ENCODE data around the gene BTBD7. TPM values are rescaled to one million over a fixed set of nuclear protein-coding genes. Genes with fewer than 3 reads are reported as not detected.

Gene BTBD7
- total RNA-seq, 4 donors from 2014 or later = 10.0 to 16.9 (median 12.1) TPM

DNA sequence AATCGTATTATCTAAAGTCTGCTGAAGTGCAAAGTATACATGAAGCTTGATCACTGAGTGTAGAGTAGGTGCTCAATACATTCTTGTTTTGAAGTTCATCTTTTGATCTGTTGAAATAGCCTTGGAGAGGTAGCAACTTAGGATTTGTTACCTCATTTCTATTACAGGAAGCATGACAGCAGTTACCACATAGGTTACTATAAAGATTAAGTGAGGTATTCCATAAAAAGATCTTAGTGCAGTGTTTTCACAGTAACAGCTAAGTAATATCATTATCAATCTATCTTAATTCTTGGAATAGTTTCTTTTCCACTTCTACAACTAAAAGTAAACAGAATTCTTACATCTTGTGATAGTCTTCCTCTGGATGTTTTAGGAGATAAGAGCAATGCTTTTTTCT is 50.9 kb downstream of the BTBD7 start:
- peak in 1 of 2 donors; percentile 46 for ATAC-seq
- in situ Hi-C loops (cut with MboI; ENCODE audit: low sequenced_read_pairs in 4 of 4) = no loop called here
- TF ChIP-seq, protein P1, sequence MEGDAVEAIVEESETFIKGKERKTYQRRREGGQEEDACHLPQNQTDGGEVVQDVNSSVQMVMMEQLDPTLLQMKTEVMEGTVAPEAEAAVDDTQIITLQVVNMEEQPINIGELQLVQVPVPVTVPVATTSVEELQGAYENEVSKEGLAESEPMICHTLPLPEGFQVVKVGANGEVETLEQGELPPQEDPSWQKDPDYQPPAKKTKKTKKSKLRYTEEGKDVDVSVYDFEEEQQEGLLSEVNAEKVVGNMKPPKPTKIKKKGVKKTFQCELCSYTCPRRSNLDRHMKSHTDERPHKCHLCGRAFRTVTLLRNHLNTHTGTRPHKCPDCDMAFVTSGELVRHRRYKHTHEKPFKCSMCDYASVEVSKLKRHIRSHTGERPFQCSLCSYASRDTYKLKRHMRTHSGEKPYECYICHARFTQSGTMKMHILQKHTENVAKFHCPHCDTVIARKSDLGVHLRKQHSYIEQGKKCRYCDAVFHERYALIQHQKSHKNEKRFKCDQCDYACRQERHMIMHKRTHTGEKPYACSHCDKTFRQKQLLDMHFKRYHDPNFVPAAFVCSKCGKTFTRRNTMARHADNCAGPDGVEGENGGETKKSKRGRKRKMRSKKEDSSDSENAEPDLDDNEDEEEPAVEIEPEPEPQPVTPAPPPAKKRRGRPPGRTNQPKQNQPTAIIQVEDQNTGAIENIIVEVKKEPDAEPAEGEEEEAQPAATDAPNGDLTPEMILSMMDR (IDR thresholded peaks at IDR 0.05 in 4 of 5, conservative IDR thresholded peaks at IDR 0.05 in 1 of 5) = no peak
- no peak for TF ChIP-seq POLR2A (IDR thresholded peaks at IDR 0.05)
- intact Hi-C loops (cut with DNase I; ENCODE audit: low total_unique reads) = no loop called here
- Histone ChIP-seq H3K27ac (no peak overlapping the region), H3K36me3 (peaks cover 0 to 4% of the 10 kb centered on the region in 2 donors), H3K27me3 (no peaks in the 10 kb centered on the region), H3K4me3 (no peak overlapping the region), H3K4me1 (peaks cover 15 to 21% of the 10 kb centered on the region in 2 donors), H3K9me3 (no peaks in the 10 kb centered on the region)
- DNase-seq = no peak

DNA sequence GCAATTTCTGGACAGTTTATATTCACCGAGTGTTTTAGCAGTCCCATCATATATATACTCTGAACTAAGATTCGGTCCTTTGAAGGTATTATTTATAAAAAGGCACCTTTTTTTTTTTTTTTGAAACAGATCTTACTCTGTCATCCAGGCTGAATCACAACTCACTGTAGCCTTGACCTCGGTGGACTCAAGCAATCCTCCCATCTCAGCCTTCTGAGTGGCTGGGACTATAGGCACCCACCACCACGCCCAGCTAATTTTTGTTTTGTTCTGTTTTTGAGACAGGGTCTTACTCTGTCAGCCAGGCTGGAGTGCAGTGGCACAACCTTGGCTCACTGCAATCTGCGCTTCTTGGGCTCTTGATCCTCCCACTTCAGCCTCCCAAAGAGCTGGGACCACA is 52.1 kb downstream of the BTBD7 start:
- in situ Hi-C loops (cut with MboI; ENCODE audit: low sequenced_read_pairs in 4 of 4) (no loop called here), intact Hi-C loops (cut with DNase I; ENCODE audit: low total_unique reads) (no loop called here)
- H3K4me3 ChIP-seq = no peak overlapping the region
- peaks cover 13 to 18% of the 10 kb centered on the region in 2 donors for H3K4me1 ChIP-seq
- DNase-seq (no peak), ATAC-seq (no peak)
- H3K9me3 ChIP-seq = no peaks in the 10 kb centered on the region
- peaks cover 0 to 4% of the 10 kb centered on the region in 2 donors for H3K36me3 ChIP-seq
- no peaks in the 10 kb centered on the region for H3K27me3 ChIP-seq
- no peak overlapping the region for H3K27ac ChIP-seq
- TF ChIP-seq POLR2A (IDR thresholded peaks at IDR 0.05) = no peak
- TF ChIP-seq, protein P1 (IDR thresholded peaks at IDR 0.05 in 4 of 5, conservative IDR thresholded peaks at IDR 0.05 in 1 of 5) = no peak

DNA sequence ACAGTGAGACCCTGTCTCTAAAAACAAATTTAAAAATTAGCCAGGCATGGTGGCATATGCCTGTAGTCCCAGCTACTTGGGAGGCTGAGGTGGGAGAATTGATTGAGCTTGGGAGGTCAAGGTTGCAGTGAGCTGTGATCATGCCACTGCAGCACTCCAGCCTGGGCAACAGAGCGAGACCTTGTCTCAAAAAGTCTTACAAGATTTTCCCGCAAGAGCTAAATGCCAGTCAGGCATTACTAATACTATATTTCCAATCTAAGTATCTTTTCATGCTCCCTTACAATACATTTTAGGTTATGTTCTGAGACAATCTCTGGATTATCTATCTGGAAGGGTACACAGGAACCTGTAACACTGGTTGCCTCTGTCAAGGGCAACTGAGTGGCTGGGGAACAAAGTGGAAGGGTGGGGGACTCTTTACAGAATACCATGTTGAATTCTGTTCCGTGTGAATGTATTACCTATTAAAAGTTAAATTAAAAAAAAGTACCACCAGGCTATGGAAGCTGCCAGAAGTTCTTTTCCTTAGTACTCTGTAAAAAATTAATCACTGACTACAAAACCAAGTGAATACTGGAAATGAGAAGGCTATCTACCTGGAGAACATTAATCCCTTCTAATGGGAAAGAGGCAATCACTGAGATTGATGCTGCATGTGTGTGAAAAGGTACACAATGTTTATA is 56.7 kb downstream of the BTBD7 start:
- TF ChIP-seq, protein P1 (IDR thresholded peaks at IDR 0.05 in 4 of 5, conservative IDR thresholded peaks at IDR 0.05 in 1 of 5) = no peak
- TF ChIP-seq POLR2A (IDR thresholded peaks at IDR 0.05) = no peak
- intact Hi-C loops (cut with DNase I; ENCODE audit: low total_unique reads) = no loop called here
- Histone ChIP-seq H3K27ac (no peak overlapping the region), H3K9me3 (no peaks in the 10 kb centered on the region), H3K4me1 (peaks cover 0 to 2% of the 10 kb centered on the region in 2 donors), H3K4me3 (no peak overlapping the region), H3K27me3 (no peaks in the 10 kb centered on the region), H3K36me3 (peaks cover 0 to 4% of the 10 kb centered on the region in 2 donors)
- in situ Hi-C loops (cut with MboI; ENCODE audit: low sequenced_read_pairs in 4 of 4) = no loop called here
- ATAC-seq (no peak), DNase-seq (no peak)

DNA sequence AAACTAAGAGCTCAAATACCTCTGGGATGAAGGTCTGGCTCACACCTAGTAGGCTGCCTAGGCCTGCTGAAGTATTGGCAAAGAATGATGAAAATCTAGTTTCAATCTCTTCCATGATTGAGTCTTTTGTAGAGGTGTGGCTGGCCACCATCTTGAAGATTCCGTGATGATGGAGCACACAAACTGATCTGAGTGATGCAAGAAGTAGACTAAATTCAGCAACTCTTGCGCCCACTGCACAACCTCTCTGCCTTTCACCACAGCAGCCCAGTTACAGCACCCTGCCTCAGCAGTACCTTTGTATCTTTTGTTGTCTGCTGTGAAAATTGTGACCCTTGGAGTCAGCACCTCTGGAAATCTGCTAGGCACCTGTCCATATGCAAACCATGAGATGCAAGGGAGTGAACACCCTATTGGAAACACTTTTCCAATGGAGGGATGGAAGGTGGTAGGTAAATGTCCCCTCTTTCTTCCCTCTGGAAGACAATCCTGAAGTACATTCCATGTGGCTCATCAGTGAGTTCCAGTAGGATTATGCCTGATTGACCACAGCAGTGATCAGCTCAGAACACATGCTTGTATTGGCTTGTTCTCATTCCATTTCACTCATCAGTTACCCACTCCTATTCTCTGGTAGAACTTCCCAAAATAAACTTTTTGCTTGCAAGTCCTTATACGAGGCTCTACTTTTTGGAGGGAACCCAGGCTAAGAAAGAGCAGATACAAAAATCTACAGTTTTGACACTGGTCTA is 58.6 kb downstream of the BTBD7 start:
- ATAC-seq (no peak), DNase-seq (no peak)
- peaks cover 5 to 8% of the 10 kb centered on the region in 2 donors for H3K4me1 ChIP-seq
- H3K4me3 ChIP-seq = no peak overlapping the region
- no peak overlapping the region for H3K27ac ChIP-seq
- H3K27me3 ChIP-seq = no peaks in the 10 kb centered on the region
- in situ Hi-C loops (cut with MboI; ENCODE audit: low sequenced_read_pairs in 4 of 4) (no loop called here), intact Hi-C loops (cut with DNase I; ENCODE audit: low total_unique reads) (no loop called here)
- no peaks in the 10 kb centered on the region for H3K9me3 ChIP-seq
- peaks cover 0 to 4% of the 10 kb centered on the region in 2 donors for H3K36me3 ChIP-seq
- no peak for TF ChIP-seq POLR2A (IDR thresholded peaks at IDR 0.05)
- TF ChIP-seq, protein P1 (IDR thresholded peaks at IDR 0.05 in 4 of 5, conservative IDR thresholded peaks at IDR 0.05 in 1 of 5) = no peak

Measured in gastrocnemius medialis (tissue), 4 donors.